SK-N-SH (cell line): ENCODE measurements around the gene DNAJC19. TPM values are rescaled to one million over a fixed set of nuclear protein-coding genes. Genes with fewer than 3 reads are reported as not detected.

ENCODE experiments used
- CTCF ChIA-PET: fragments of 300-600, 350-600 bp; formaldehyde crosslinking; extraction: SDS; loops from one replicate; lab custom pipeline; 2021; lab: Yijun Ruan, JAX
- POLR2A ChIA-PET: fragments of 350-600 bp; sonication (Branson Sonifier 250); formaldehyde crosslinking; extraction: SDS; loops from one replicate; lab custom pipeline; 2020; ENCODE audit warnings: antibody characterized with exemption, inconsistent platforms; lab: Yijun Ruan, JAX
- DNase-seq: peaks from one replicate; pipeline ENCODE4 v3.0.0; 2012
- H2AFZ ChIP-seq: fragments of 200-600 bp; sonication (generic); 2 replicates; pipeline ENCODE4 v1.8.1; 2016; ENCODE audit warnings: antibody characterized with exemption, mild to moderate bottlenecking, low read depth
- H3F3A ChIP-seq: fragments of 200-600 bp; sonication (generic); replicated peaks from 2 replicates; pipeline ENCODE3; 2016; ENCODE audit warnings: antibody characterized with exemption, mild to moderate bottlenecking; ENCODE audit not compliant: insufficient read depth
- H3K27ac ChIP-seq, 2 experiments: fragments of 200-500 bp in 1 of 2; fragments of 200-600 bp in 1 of 2; sonication (Bioruptor generic) in 1 of 2; sonication (generic), shearing (Covaris generic) in 1 of 2; 2 replicates each; pipeline versions ENCODE4 v1.5.1 to v1.6.1; 2014 to 2016; ENCODE audit warnings: low read depth in 2 of 2, inconsistent platforms in 1 of 2, low read length in 1 of 2, mild to moderate bottlenecking in 1 of 2, mixed read lengths in 1 of 2
- H3K27me3 ChIP-seq: fragments of 200-600 bp; sonication (generic), shearing (Covaris generic); 2 replicates; pipeline ENCODE4 v1.6.1; 2016; ENCODE audit warnings: mixed run types; ENCODE audit not compliant: insufficient read depth
- H3K36me3 ChIP-seq, 2 experiments: fragments of 200-500 bp in 1 of 2; fragments of 200-600 bp in 1 of 2; sonication (Bioruptor generic) in 1 of 2; sonication (generic) in 1 of 2; replicated peaks in 1 of 2; 2 replicates each; pipeline versions ENCODE3 to v1.5.1; 2014 to 2016; ENCODE audit warnings: low read length in 1 of 2, mild to moderate bottlenecking in 1 of 2; ENCODE audit not compliant: insufficient read depth in 2 of 2, control insufficient read depth in 1 of 2
- H3K4me1 ChIP-seq, 2 experiments: fragments of 200-500 bp in 1 of 2; fragments of 200-600 bp in 1 of 2; sonication (Bioruptor generic) in 1 of 2; sonication (generic), shearing (Covaris generic) in 1 of 2; 2 replicates each; pipeline versions ENCODE4 v1.5.1 to v1.6.1; 2014 to 2016; ENCODE audit warnings: low read depth in 1 of 2, low read length in 1 of 2, mixed run types in 1 of 2; ENCODE audit not compliant: insufficient read depth in 2 of 2, control insufficient read depth in 1 of 2
- H3K4me2 ChIP-seq: fragments of 200-600 bp; sonication (generic), shearing (Covaris generic); 2 replicates; pipeline ENCODE4 v1.6.1; 2017; ENCODE audit warnings: mixed run types
- H3K4me3 ChIP-seq, 2 experiments: fragments of 200-500 bp in 1 of 2; fragments of 200-600 bp in 1 of 2; sonication (Bioruptor generic) in 1 of 2; sonication (generic), shearing (Covaris generic) in 1 of 2; 2 replicates each; pipeline versions ENCODE4 v1.5.1 to v1.8.1; 2014 to 2016; ENCODE audit warnings: low read depth in 2 of 2, inconsistent platforms in 1 of 2, low read length in 1 of 2, mild to moderate bottlenecking in 1 of 2, mixed read lengths in 1 of 2, moderate library complexity in 1 of 2
- H3K79me2 ChIP-seq: fragments of 200-600 bp; sonication (generic); 2 replicates; pipeline ENCODE4 v1.8.1; 2017; ENCODE audit warnings: mild to moderate bottlenecking; ENCODE audit not compliant: insufficient read depth
- H3K9ac ChIP-seq: fragments of 200-600 bp; sonication (generic); 2 replicates; pipeline ENCODE4 v1.6.1; 2017; ENCODE audit warnings: mixed run types
- H3K9me2 ChIP-seq: fragments of 200-600 bp; sonication (generic); 2 replicates; pipeline ENCODE4 v1.6.1; 2017; ENCODE audit warnings: mixed run types
- H3K9me3 ChIP-seq: fragments of 200-600 bp; sonication (generic); 2 replicates; pipeline ENCODE4 v1.6.1; 2017; ENCODE audit warnings: mixed run types, mild to moderate bottlenecking, moderate library complexity
- H4K20me1 ChIP-seq: fragments of 200-600 bp; sonication (generic); 2 replicates; pipeline ENCODE4 v1.6.1; 2017; ENCODE audit warnings: mild to moderate bottlenecking, mixed run types; ENCODE audit not compliant: insufficient read depth
- EP300 ChIP-seq, 2 experiments: IDR thresholded peaks; 2 replicates each; pipeline versions ENCODE4 v1.4.0 to v1.6.1; 2012; ENCODE audit warnings: borderline replicate concordance in 1 of 2, low read depth in 1 of 2, low read length in 1 of 2
- FOSL2 ChIP-seq: IDR thresholded peaks from 2 replicates; pipeline ENCODE4 v1.4.0; 2012; ENCODE audit warnings: low read depth, mild to moderate bottlenecking, moderate library complexity, borderline replicate concordance
- FOXJ3 ChIP-seq: sonication (generic); formaldehyde crosslinking; IDR thresholded peaks from 2 replicates; pipeline ENCODE4 v1.5.1; 2020; ENCODE audit warnings: mild to moderate bottlenecking, missing genetic modification reagents
- GATA2 ChIP-seq: sonication (generic); formaldehyde crosslinking; IDR thresholded peaks from 2 replicates; pipeline ENCODE4 v1.5.0; 2020; ENCODE audit warnings: mild to moderate bottlenecking, missing genetic modification reagents
- MAX ChIP-seq: IDR thresholded peaks from 2 replicates; pipeline ENCODE4 v1.4.0; 2012; ENCODE audit warnings: low read depth
- MXI1 ChIP-seq: IDR thresholded peaks from 2 replicates; pipeline ENCODE4 v1.6.1; 2012; ENCODE audit warnings: mild to moderate bottlenecking, low read depth, low read length, improper control_type of control experiment
- NFIC ChIP-seq: IDR thresholded peaks from 2 replicates; pipeline ENCODE4 v1.4.0; 2012; ENCODE audit warnings: borderline replicate concordance
- PBX3 ChIP-seq: IDR thresholded peaks from 2 replicates; pipeline ENCODE4; 2012
- RCOR1 ChIP-seq: fragments of 150-350 bp; IDR thresholded peaks from 2 replicates; pipeline ENCODE4 v1.6.1; 2017; ENCODE audit warnings: antibody characterized with exemption, low read length
- REST ChIP-seq: IDR thresholded peaks from 2 replicates; pipeline ENCODE4 v1.6.1; 2012; ENCODE audit warnings: mild to moderate bottlenecking, low read depth, low read length, moderate library complexity
- RFX5 ChIP-seq: IDR thresholded peaks from 2 replicates; pipeline ENCODE4 v1.6.1; 2012; ENCODE audit warnings: mild to moderate bottlenecking, improper control_type of control experiment, low read length
- RXRA ChIP-seq: IDR thresholded peaks from 2 replicates; pipeline ENCODE4 v1.4.0; 2012; ENCODE audit warnings: low read depth, mild to moderate bottlenecking, borderline replicate concordance
- TCF12 ChIP-seq: IDR thresholded peaks from 2 replicates; pipeline ENCODE4 v1.4.0; 2012
- TEAD4 ChIP-seq: IDR thresholded peaks from 2 replicates; pipeline ENCODE4 v1.4.0; 2012; ENCODE audit warnings: mild to moderate bottlenecking, borderline replicate concordance; ENCODE audit not compliant: insufficient read depth
- USF2 ChIP-seq: fragments of 150-350 bp; IDR thresholded peaks from 2 replicates; pipeline ENCODE4 v1.6.1; 2017; ENCODE audit warnings: antibody characterized with exemption, low read length, low read depth, borderline replicate concordance
- YY1 ChIP-seq: IDR thresholded peaks from 2 replicates; pipeline ENCODE4 v1.4.0; 2012; ENCODE audit warnings: low read depth, mild to moderate bottlenecking
- WGBS: methylation state at CpG from one replicate; pipeline ENCODE4 v1.1.6; 2017; ENCODE audit warnings: low lambda C conversion rate; 5-methylcytosine and 5-hydroxymethylcytosine counted together
- polyA plus RNA-seq, 3 experiments: library from polyadenylated mRNA; depleted of rRNA; stranded (reverse); fragments of >200 nt; gene quantifications; 2 replicates each; pipeline ENCODE4 v1.2.3, GENCODE V29; 2012

Gene DNAJC19
- polyA plus RNA-seq, 1 of the 3 experiments (the other 2 are of a cell fraction) = 56.7 TPM

- 3% methylated on average over 2 of the region's 2 CpGs for WGBS
- H3K9ac ChIP-seq = no peak overlapping the region
- H3K79me2 ChIP-seq = no peaks in the 10 kb centered on the region
- POLR2A ChIA-PET = no interaction called here
- no peaks in the 10 kb centered on the region for H3K36me3 ChIP-seq
- H3K27ac ChIP-seq = no peak overlapping the region
- no peaks in the 10 kb centered on the region for H3K9me3 ChIP-seq
- H4K20me1 ChIP-seq = no peaks in the 10 kb centered on the region
- H3K4me2 ChIP-seq = no peak overlapping the region
- no peaks in the 10 kb centered on the region for H3K4me1 ChIP-seq
- no peaks in the 10 kb centered on the region for H3K27me3 ChIP-seq
- H3F3A ChIP-seq = no peaks in the 10 kb centered on the region
- CTCF ChIA-PET = no interaction called here
- TF ChIP-seq RFX5 (no peak), FOSL2 (no peak), PBX3 (no peak), FOXJ3 (CRISPR knock-in tag) (no peak), GATA2 (CRISPR knock-in tag) (no peak), TCF12 (no peak), RXRA (no peak), MAX (no peak), TEAD4 (no peak), USF2 (no peak)
- TF ChIP-seq, all 33 proteins: peak for 0
- no peaks in the 10 kb centered on the region for H3K9me2 ChIP-seq
- no peak for DNase-seq
- H2AFZ ChIP-seq = no peak overlapping the region
- H3K4me3 ChIP-seq = no peak overlapping the region
Observed at GRCh38 chr3:181017690-181018089, 28.2 kb upstream of the DNAJC19 start.

- no peaks in the 10 kb centered on the region for H3K4me1 ChIP-seq
- no peaks in the 10 kb centered on the region for H3K79me2 ChIP-seq
- DNase-seq = no peak
- no peak for TF ChIP-seq EP300 (IDR thresholded peaks at IDR 0.05; ENCODE audit: borderline replicate concordance in 1 of 2, low read depth in 1 of 2, low read length in 1 of 2)
- no peak for TF ChIP-seq YY1
- TF ChIP-seq REST = no peak
- TF ChIP-seq NFIC = no peak
- no peak for TF ChIP-seq PBX3
- TF ChIP-seq RFX5 = no peak
- no peak for TF ChIP-seq MXI1
- TF ChIP-seq FOSL2 = no peak
- TF ChIP-seq RXRA = no peak
- TF ChIP-seq RCOR1 = no peak
- H2AFZ ChIP-seq = no peak overlapping the region
- ChIA-PET POLR2A (no interaction called here), CTCF (no interaction called here)
- H3K27me3 ChIP-seq = no peaks in the 10 kb centered on the region
- no peak overlapping the region for H3K27ac ChIP-seq
- no peaks in the 10 kb centered on the region for H4K20me1 ChIP-seq
- H3K4me2 ChIP-seq = no peak overlapping the region
- no peak overlapping the region for H3K4me3 ChIP-seq
- no peaks in the 10 kb centered on the region for H3F3A ChIP-seq
- no peak overlapping the region for H3K9ac ChIP-seq
- H3K36me3 ChIP-seq = no peaks in the 10 kb centered on the region
- 27% methylated on average over 5 of the region's 5 CpGs for WGBS
- no peaks in the 10 kb centered on the region for H3K9me3 ChIP-seq
- no peaks in the 10 kb centered on the region for H3K9me2 ChIP-seq
Observed at GRCh38 chr3:181009225-181009624, 19.7 kb upstream of the DNAJC19 start.
